ENCODE measurements around the gene SEMA4C.

Gene SEMA4C

DNA sequence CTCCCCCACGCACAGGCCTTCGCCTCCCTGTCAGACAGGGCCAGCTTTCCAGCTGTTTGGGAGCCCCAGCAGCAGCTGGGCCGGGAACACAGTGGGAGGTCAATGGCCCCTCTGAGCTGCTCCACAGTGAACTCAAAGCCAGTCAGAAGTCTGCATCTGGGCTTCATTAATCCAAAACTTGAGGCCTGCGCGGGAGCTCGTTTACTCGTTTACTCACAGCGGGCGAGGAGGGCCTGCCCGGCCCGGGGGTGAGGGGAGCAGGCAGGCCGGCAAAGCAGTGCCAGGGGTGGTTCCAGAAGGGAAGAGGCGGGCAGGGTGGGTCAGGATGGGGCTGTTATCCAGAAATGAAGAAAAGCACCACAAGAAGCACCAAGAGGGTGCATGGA lies 36.8 kb upstream of the SEMA4C start:
- no peak overlapping the region for H3K27ac ChIP-seq
- TF ChIP-seq, protein P1, sequence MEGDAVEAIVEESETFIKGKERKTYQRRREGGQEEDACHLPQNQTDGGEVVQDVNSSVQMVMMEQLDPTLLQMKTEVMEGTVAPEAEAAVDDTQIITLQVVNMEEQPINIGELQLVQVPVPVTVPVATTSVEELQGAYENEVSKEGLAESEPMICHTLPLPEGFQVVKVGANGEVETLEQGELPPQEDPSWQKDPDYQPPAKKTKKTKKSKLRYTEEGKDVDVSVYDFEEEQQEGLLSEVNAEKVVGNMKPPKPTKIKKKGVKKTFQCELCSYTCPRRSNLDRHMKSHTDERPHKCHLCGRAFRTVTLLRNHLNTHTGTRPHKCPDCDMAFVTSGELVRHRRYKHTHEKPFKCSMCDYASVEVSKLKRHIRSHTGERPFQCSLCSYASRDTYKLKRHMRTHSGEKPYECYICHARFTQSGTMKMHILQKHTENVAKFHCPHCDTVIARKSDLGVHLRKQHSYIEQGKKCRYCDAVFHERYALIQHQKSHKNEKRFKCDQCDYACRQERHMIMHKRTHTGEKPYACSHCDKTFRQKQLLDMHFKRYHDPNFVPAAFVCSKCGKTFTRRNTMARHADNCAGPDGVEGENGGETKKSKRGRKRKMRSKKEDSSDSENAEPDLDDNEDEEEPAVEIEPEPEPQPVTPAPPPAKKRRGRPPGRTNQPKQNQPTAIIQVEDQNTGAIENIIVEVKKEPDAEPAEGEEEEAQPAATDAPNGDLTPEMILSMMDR (IDR thresholded peaks at IDR 0.05), result no peak
- no peak for TF ChIP-seq ZFX (IDR thresholded peaks at IDR 0.05; ENCODE audit: borderline replicate concordance)

GRCh38 chr2:96903815-96904214 lies 33.9 kb upstream of the SEMA4C start:
- TF ChIP-seq ZFX (IDR thresholded peaks at IDR 0.05; ENCODE audit: borderline replicate concordance), result no peak
- TF ChIP-seq, protein P1 (IDR thresholded peaks at IDR 0.05), result no peak

GRCh38 chr2:96903318-96903717 lies 33.4 kb upstream of the SEMA4C start:
- no peak overlapping the region for H3K27ac ChIP-seq
- no peak for TF ChIP-seq ZFX (IDR thresholded peaks at IDR 0.05; ENCODE audit: borderline replicate concordance)
- TF ChIP-seq, protein P1 (IDR thresholded peaks at IDR 0.05), result no peak

More at GRCh38 chr2:96903815-96904214, 33.9 kb upstream of the SEMA4C start:
- no peak overlapping the region for H3K27ac ChIP-seq

- H3K27ac ChIP-seq, result no peak overlapping the region
- TF ChIP-seq, protein P1 (IDR thresholded peaks at IDR 0.05), result no peak
- no peak for TF ChIP-seq ZFX (IDR thresholded peaks at IDR 0.05; ENCODE audit: borderline replicate concordance)
Observed at GRCh38 chr2:96900237-96900636, 30.4 kb upstream of the SEMA4C start.

GRCh38 chr2:96899413-96899741 lies 29.5 kb upstream of the SEMA4C start:
- no peak overlapping the region for H3K27ac ChIP-seq
- TF ChIP-seq ZFX (IDR thresholded peaks at IDR 0.05; ENCODE audit: borderline replicate concordance), result no peak
- TF ChIP-seq, protein P1 (IDR thresholded peaks at IDR 0.05), result no peak

GRCh38 chr2:96898641-96899412 lies 28.9 kb upstream of the SEMA4C start:
- H3K27ac ChIP-seq, result no peak overlapping the region
- TF ChIP-seq, protein P1 (IDR thresholded peaks at IDR 0.05), result no peak
- TF ChIP-seq ZFX (IDR thresholded peaks at IDR 0.05; ENCODE audit: borderline replicate concordance), result no peak

- TF ChIP-seq, protein P1 (IDR thresholded peaks at IDR 0.05), result no peak
- TF ChIP-seq ZFX (IDR thresholded peaks at IDR 0.05; ENCODE audit: borderline replicate concordance), result no peak
- H3K27ac ChIP-seq, result no peak overlapping the region
Observed at GRCh38 chr2:96898135-96898505, 28.2 kb upstream of the SEMA4C start.
